Muscle layer of colon (tissue), 2 donors: ENCODE measurements around the gene RRP1B.

Source experiments
- H3K27ac ChIP-seq: one replicate; pipeline ENCODE4 v1.7.0; 2013; ENCODE audit warnings: low read depth, mild to moderate bottlenecking, low read length, moderate library complexity
- H3K27me3 ChIP-seq, 2 donors: one replicate each; pipeline ENCODE4 v1.7.0; 2013; ENCODE audit warnings: low read length in 2 of 2, mild to moderate bottlenecking in 2 of 2; ENCODE audit not compliant: insufficient read depth in 2 of 2, control insufficient read depth in 1 of 2
- H3K36me3 ChIP-seq: one replicate; pipeline ENCODE4 v1.7.0; 2013; ENCODE audit warnings: mild to moderate bottlenecking, low read length; ENCODE audit not compliant: insufficient read depth
- H3K4me1 ChIP-seq: one replicate; pipeline ENCODE4 v1.7.0; 2013; ENCODE audit warnings: mild to moderate bottlenecking, low read length; ENCODE audit not compliant: insufficient read depth
- H3K4me3 ChIP-seq, 2 donors: one replicate each; pipeline ENCODE4 v1.7.0; 2013; ENCODE audit warnings: low read length in 2 of 2, low read depth in 1 of 2, mild to moderate bottlenecking in 1 of 2, moderate library complexity in 1 of 2
- H3K9ac ChIP-seq: one replicate; pipeline ENCODE4 v1.7.0; 2013; ENCODE audit warnings: low read length
- H3K9me3 ChIP-seq: one replicate; pipeline ENCODE4 v1.7.0; 2013; ENCODE audit warnings: mild to moderate bottlenecking, low read length
- donor health status: abdominal sarcoma.
- donor health status: Adenocarcinoma of cecum.

RRP1B gene

GRCh38 chr21:43743947-43744346, 84.6 kb downstream of the RRP1B start:
- H3K9ac ChIP-seq: no peak overlapping the region
- H3K4me3 ChIP-seq: no peak overlapping the region
- H3K27me3 ChIP-seq: no peaks in the 10 kb centered on the region
- H3K27ac ChIP-seq: no peak overlapping the region
- H3K36me3 ChIP-seq: peaks cover 25% of the 10 kb centered on the region
- H3K9me3 ChIP-seq: no peaks in the 10 kb centered on the region
- no peaks in the 10 kb centered on the region for H3K4me1 ChIP-seq

DNA sequence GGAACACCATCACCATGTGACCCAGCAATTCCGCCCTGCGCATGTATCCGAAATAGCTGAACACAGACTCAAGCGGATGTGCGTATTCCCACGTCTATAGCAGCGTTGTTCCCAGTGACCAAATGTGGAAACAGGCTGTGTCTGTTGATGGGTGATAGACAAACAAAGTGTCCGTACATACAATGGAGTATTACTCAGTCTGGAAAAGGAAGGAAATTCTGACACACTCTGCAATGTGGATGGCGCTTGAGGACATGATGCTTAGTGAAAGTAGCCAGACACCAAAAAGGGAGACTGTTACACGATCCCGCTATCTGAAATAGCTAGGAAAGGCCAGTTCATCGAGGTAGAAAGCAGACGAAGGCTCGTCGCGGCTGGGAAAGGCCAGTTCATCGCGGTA, 85.4 kb downstream of the RRP1B start:
- peaks cover 25% of the 10 kb centered on the region for H3K36me3 ChIP-seq

More for the DNA sequence above, 85.4 kb downstream of the RRP1B start:
- Histone ChIP-seq H3K9ac (no peak overlapping the region), H3K4me3 (no peak overlapping the region), H3K27ac (no peak overlapping the region), H3K4me1 (no peaks in the 10 kb centered on the region), H3K27me3 (no peaks in the 10 kb centered on the region), H3K9me3 (no peaks in the 10 kb centered on the region)
